Kidney (tissue), 14 donors: Measurements from ENCODE around the gene WDR73. TPM values are rescaled to one million over a fixed set of nuclear protein-coding genes. Genes with fewer than 3 reads are reported as not detected.

Experiments
- DNase-seq, 5 donors: peaks; one replicate each; pipeline ENCODE4 v3.0.0-alpha.2; 2013 to 2020
- FAIRE-seq: peaks from 2 replicates; lab custom pipeline; 2012; peaks lifted over from hg19 to GRCh38; lab: Jason Lieb, UNC
- H3K27ac ChIP-seq, 2 donors: one replicate each; pipeline ENCODE4 v1.7.0; 2013; ENCODE audit warnings: low read depth in 2 of 2, low read length in 2 of 2, inconsistent platforms in 1 of 2
- H3K27me3 ChIP-seq: one replicate; pipeline ENCODE4 v1.7.1; 2013; ENCODE audit warnings: low read length, inconsistent platforms; ENCODE audit not compliant: control insufficient read depth, insufficient read depth
- H3K36me3 ChIP-seq, 3 donors: one replicate each; pipeline versions ENCODE4 v1.7.0 to v1.7.1; 2013; ENCODE audit warnings: low read length in 3 of 3, control low read depth in 1 of 3, inconsistent platforms in 1 of 3; ENCODE audit not compliant: insufficient read depth in 3 of 3, control insufficient read depth in 2 of 3
- H3K4me1 ChIP-seq, 3 donors: one replicate each; pipeline versions ENCODE4 v1.7.0 to v1.7.1; 2013; ENCODE audit warnings: low read length in 3 of 3, inconsistent platforms in 1 of 3, low read depth in 1 of 3; ENCODE audit not compliant: control insufficient read depth in 2 of 3, insufficient read depth in 2 of 3
- H3K4me3 ChIP-seq, 3 donors: one replicate each; pipeline versions ENCODE4 v1.7.0 to v1.8.1; 2013; ENCODE audit warnings: low read length in 3 of 3, control low read depth in 1 of 3, inconsistent platforms in 1 of 3
- H3K9ac ChIP-seq, 3 donors: one replicate each; pipeline versions ENCODE4 v1.7.0 to v1.7.1; 2013; ENCODE audit warnings: low read length in 3 of 3, control low read depth in 1 of 3, inconsistent platforms in 1 of 3
- H3K9me3 ChIP-seq, 3 donors: one replicate each; pipeline versions ENCODE4 v1.7.0 to v1.7.1; 2013; ENCODE audit warnings: low read length in 3 of 3, control low read depth in 1 of 3, inconsistent platforms in 1 of 3; ENCODE audit not compliant: control insufficient read depth in 2 of 3, insufficient read depth in 1 of 3
- CTCF ChIP-seq: IDR thresholded peaks from 3 replicates; pipeline ENCODE4 v1.5.1; 2012; ENCODE audit warnings: mild to moderate bottlenecking, moderate library complexity, borderline replicate concordance; ENCODE audit not compliant: insufficient read depth; ENCODE audit errors: extremely low read depth
- intact Hi-C: fragments of 100-400 bp; cut with DNase I; formaldehyde crosslinking; loops from one replicate; pipeline ENCODE4 v1.11.1; 2022
- polyA plus RNA-seq: library from polyadenylated mRNA; stranded (reverse); fragments of 350-450 nt; fragmentation: Illumina TruSeq; extraction: RNeasy Lipid Tissue Mini Kit (QIAGEN cat#74804); gene quantifications from one replicate; pipeline ENCODE4 v1.2.3, GENCODE V29; 2014; ENCODE audit warnings: low read depth, low replicate concordance; ENCODE audit not compliant: insufficient read depth
- total RNA-seq: library from RNA; stranded (reverse); fragmentation: NEBNext Ultra II Directional; extraction: Animal tissue kit (Norgen Biotek cat#: 25700); gene quantifications from one replicate; pipeline ENCODE4 v1.2.1, GENCODE V29; 2021
- donor health status: control.
- donor health status: control.
- donor health status: control.
- donor health status: control.
- donor health status: control.
- donor health status: DM: yes; HTN: yes; CAD: no.
- donor health status: Normal renal cell carcinoma (clear cell type).

The WDR73 gene
- total and polyA plus RNA-seq, 2 donors from 2014 or later: 26.2 to 39.2 TPM

- Histone ChIP-seq H3K9me3 (no peaks in the 10 kb centered on the region), H3K4me3 (no peak overlapping the region), H3K27me3 (no peaks in the 10 kb centered on the region), H3K9ac (no peak overlapping the region), H3K36me3 (no peaks in the 10 kb centered on the region), H3K4me1 (no peaks in the 10 kb centered on the region), H3K27ac (no peak overlapping the region)
- no peak for TF ChIP-seq CTCF
- DNase-seq (no peak), FAIRE-seq (no peak)
- intact Hi-C loops: loop anchor here (10.0 kb wide), 1 partner anchor 329 kb away; no protein-coding TSS in a partner anchor
Observed at GRCh38 chr15:84595660-84596059, 58.4 kb downstream of the WDR73 start.

- intact Hi-C loops: loop anchor here (10.0 kb wide), 1 partner anchor 330 kb away; no protein-coding TSS in a partner anchor
- FAIRE-seq (no peak), DNase-seq (no peak)
- H3K27ac ChIP-seq: no peak overlapping the region
- no peak overlapping the region for H3K4me3 ChIP-seq
- no peaks in the 10 kb centered on the region for H3K27me3 ChIP-seq
- no peak for TF ChIP-seq CTCF
- H3K9ac ChIP-seq: no peak overlapping the region
- H3K36me3 ChIP-seq: no peaks in the 10 kb centered on the region
- no peaks in the 10 kb centered on the region for H3K9me3 ChIP-seq
- no peaks in the 10 kb centered on the region for H3K4me1 ChIP-seq
Observed at GRCh38 chr15:84594617-84595290, 59.3 kb downstream of the WDR73 start.

- H3K36me3 ChIP-seq: no peaks in the 10 kb centered on the region
- no peak for DNase-seq
- no peaks in the 10 kb centered on the region for H3K9me3 ChIP-seq
- TF ChIP-seq CTCF: no peak
- no peak for FAIRE-seq
- H3K4me1 ChIP-seq: no peaks in the 10 kb centered on the region
- intact Hi-C loops: loop anchor here (10.0 kb wide), 1 partner anchor 333 kb away; no protein-coding TSS in a partner anchor
- H3K27me3 ChIP-seq: no peaks in the 10 kb centered on the region
- H3K27ac ChIP-seq: no peak overlapping the region
- no peak overlapping the region for H3K4me3 ChIP-seq
- H3K9ac ChIP-seq: no peak overlapping the region
Observed at GRCh38 chr15:84591815-84592214, 62.3 kb downstream of the WDR73 start.
